ENCODE results near the gene CCL25. TPM values are rescaled to one million over a fixed set of nuclear protein-coding genes. Genes with fewer than 3 reads are reported as not detected.

CCL25 gene
- total RNA-seq, 1 experiment from 2014 or later = not detected

GRCh38 chr19:8071912-8072311 is 19.4 kb downstream of the CCL25 start:
- intact Hi-C loops (cut with micrococcal nuclease; ENCODE audit: unreplicated experiment) = no loop called here
- no peak for DNase-seq
- H3K27me3 Mint-ChIP-seq (ENCODE audit: unreplicated experiment) = peaks cover 14% of the 10 kb centered on the region
- BruUV-seq (replicated peaks) = no TSS peak
- H3K27ac Mint-ChIP-seq (ENCODE audit: unreplicated experiment) = no peak overlapping the region
- TF ChIP-seq CTCF (IDR thresholded peaks at IDR 0.05; ENCODE audit: unreplicated experiment) = no peak
- CTCF ChIA-PET = no interaction called here
- H3K36me3 Mint-ChIP-seq (ENCODE audit: insufficient read depth, unreplicated experiment) = no peaks in the 10 kb centered on the region
- H3K9me3 Mint-ChIP-seq (ENCODE audit: low read depth, unreplicated experiment) = peaks cover 4% of the 10 kb centered on the region
- no peak overlapping the region for H3K4me3 Mint-ChIP-seq (ENCODE audit: low read depth, unreplicated experiment)
- H3K4me1 Mint-ChIP-seq (ENCODE audit: low read depth, unreplicated experiment) = no peaks in the 10 kb centered on the region

GRCh38 chr19:8074501-8074900 is 21.9 kb downstream of the CCL25 start:
- H3K4me1 Mint-ChIP-seq (ENCODE audit: low read depth, unreplicated experiment) = no peaks in the 10 kb centered on the region
- H3K27me3 Mint-ChIP-seq (ENCODE audit: unreplicated experiment) = peaks cover 23% of the 10 kb centered on the region
- peaks cover 4% of the 10 kb centered on the region for H3K9me3 Mint-ChIP-seq (ENCODE audit: low read depth, unreplicated experiment)
- no peak overlapping the region for H3K27ac Mint-ChIP-seq (ENCODE audit: unreplicated experiment)
- intact Hi-C loops (cut with micrococcal nuclease; ENCODE audit: unreplicated experiment) = no loop called here
- no peak for TF ChIP-seq CTCF (IDR thresholded peaks at IDR 0.05; ENCODE audit: unreplicated experiment)
- H3K4me3 Mint-ChIP-seq (ENCODE audit: low read depth, unreplicated experiment) = no peak overlapping the region
- no peak for DNase-seq
- H3K36me3 Mint-ChIP-seq (ENCODE audit: insufficient read depth, unreplicated experiment) = no peaks in the 10 kb centered on the region
- CTCF ChIA-PET = no interaction called here
- no TSS peak for BruUV-seq (replicated peaks)

DNA sequence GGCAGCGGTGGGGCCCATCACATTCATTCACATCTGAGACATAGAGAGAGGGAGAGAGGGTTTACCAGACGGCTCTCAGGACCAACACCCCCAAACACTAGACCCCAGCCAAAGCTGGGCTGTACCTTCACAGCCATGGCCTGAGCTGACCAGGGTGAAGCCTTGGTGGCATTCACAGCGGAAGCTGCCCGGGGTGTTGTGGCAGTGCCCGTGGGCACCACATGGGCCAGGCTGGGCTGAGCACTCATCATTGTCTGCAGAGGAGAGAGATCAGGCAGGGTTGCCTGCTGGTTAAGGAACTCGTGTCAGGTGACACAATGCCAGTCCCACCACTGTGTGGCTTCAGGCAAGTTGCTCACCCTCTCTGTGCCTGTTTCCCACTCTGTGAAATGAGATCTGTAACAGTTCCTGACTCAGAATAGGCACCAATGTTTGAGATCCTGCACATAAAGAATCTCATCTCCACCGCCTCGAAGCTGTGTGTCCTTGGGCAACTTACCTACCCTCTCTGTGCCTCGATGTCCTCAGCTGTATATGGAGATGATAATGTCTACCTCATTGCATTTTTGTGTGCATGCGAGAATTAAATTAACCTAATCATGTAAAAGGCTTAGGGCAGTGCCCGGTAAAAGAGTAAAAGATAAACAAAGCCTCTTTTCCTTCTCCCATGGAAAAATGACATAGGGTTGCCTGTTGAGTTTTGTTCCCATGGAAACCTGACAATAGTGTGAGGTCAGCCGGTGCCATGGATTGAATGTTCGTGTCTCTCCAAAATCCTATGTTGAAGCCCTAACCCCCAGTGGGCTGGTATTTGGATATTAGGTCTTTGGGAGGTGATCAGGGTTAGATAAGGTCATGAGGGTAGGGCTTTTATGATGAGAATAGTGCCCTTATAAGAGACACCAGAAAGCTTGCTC is 22.9 kb downstream of the CCL25 start:
- Mint-ChIP-seq H3K4me3 (ENCODE audit: low read depth, unreplicated experiment) (no peak overlapping the region), H3K27ac (ENCODE audit: unreplicated experiment) (no peak overlapping the region), H3K27me3 (ENCODE audit: unreplicated experiment) (peaks cover 28% of the 10 kb centered on the region), H3K9me3 (ENCODE audit: low read depth, unreplicated experiment) (peaks cover 4% of the 10 kb centered on the region), H3K4me1 (ENCODE audit: low read depth, unreplicated experiment) (no peaks in the 10 kb centered on the region), H3K36me3 (ENCODE audit: insufficient read depth, unreplicated experiment) (no peaks in the 10 kb centered on the region)
- no peak for DNase-seq
- TF ChIP-seq CTCF (IDR thresholded peaks at IDR 0.05; ENCODE audit: unreplicated experiment) = no peak
- intact Hi-C loops (cut with micrococcal nuclease; ENCODE audit: unreplicated experiment) = no loop called here
- CTCF ChIA-PET = interaction anchor here (0.6 kb wide), 1 partner anchor 16 kb away, joined by 4 read pairs; no protein-coding TSS in a partner anchor
- BruUV-seq (replicated peaks) = no TSS peak

GRCh38 chr19:8079988-8080387 is 27.4 kb downstream of the CCL25 start:
- DNase-seq = no peak
- Mint-ChIP-seq H3K4me1 (ENCODE audit: low read depth, unreplicated experiment) (peaks cover 9% of the 10 kb centered on the region), H3K27ac (ENCODE audit: unreplicated experiment) (no peak overlapping the region), H3K4me3 (ENCODE audit: low read depth, unreplicated experiment) (no peak overlapping the region), H3K27me3 (ENCODE audit: unreplicated experiment) (peaks cover 15% of the 10 kb centered on the region), H3K36me3 (ENCODE audit: insufficient read depth, unreplicated experiment) (no peaks in the 10 kb centered on the region), H3K9me3 (ENCODE audit: low read depth, unreplicated experiment) (no peaks in the 10 kb centered on the region)
- TF ChIP-seq CTCF (IDR thresholded peaks at IDR 0.05; ENCODE audit: unreplicated experiment) = no peak
- no TSS peak for BruUV-seq (replicated peaks)
- CTCF ChIA-PET = no interaction called here
- intact Hi-C loops (cut with micrococcal nuclease; ENCODE audit: unreplicated experiment) = no loop called here
